Activated B cell treated with CpG ODN at 0.5 μM for 24 hours (primary cell): ENCODE measurements around the gene HBE1. TPM values are rescaled to one million over a fixed set of nuclear protein-coding genes. Genes with fewer than 3 reads are reported as not detected.
"Not testable (repeated sequence)": the region's sequence is repeated elsewhere in the genome, so short reads cannot be mapped to it uniquely, and the experiment has no call there.

Experiments used
- ATAC-seq: fragments of 200-7000 bp; cut with Tn5 transposase; one replicate; pipeline ENCODE4 v1.10.0; 2021; ENCODE audit warnings: low read depth, mild to moderate bottlenecking, moderate library complexity
- CTCF ChIA-PET: fragments of 350-600 bp; sonication (Branson Sonifier 250); formaldehyde crosslinking; loops from one replicate; lab custom pipeline; 2021; ENCODE audit warnings: antibody characterized with exemption; lab: Charles Lee
- POLR2A ChIA-PET: fragments of 350-600 bp; sonication (Branson Sonifier 250); formaldehyde crosslinking; loops from one replicate; lab custom pipeline; 2021; ENCODE audit warnings: antibody characterized with exemption; lab: Charles Lee
- DNase-seq: peaks from one replicate; pipeline ENCODE4 v3.0.0; 2022
- H3K27ac Mint-ChIP-seq: one replicate; pipeline ENCODE4 v1.8.0; 2020; ENCODE audit warnings: mixed read lengths
- H3K27me3 Mint-ChIP-seq: one replicate; pipeline ENCODE4 v1.8.0; 2021; ENCODE audit warnings: mixed read lengths
- H3K36me3 Mint-ChIP-seq: one replicate; pipeline ENCODE4 v1.8.0; 2021; ENCODE audit warnings: low read depth, mixed read lengths
- H3K4me1 Mint-ChIP-seq: one replicate; pipeline ENCODE4 v1.8.0; 2021; ENCODE audit warnings: mixed read lengths
- H3K4me3 Mint-ChIP-seq: one replicate; pipeline ENCODE4 v1.8.0; 2020; ENCODE audit warnings: mild to moderate bottlenecking, mixed read lengths
- H3K9me3 Mint-ChIP-seq: one replicate; pipeline ENCODE4 v1.8.0; 2020; ENCODE audit warnings: mixed read lengths
- CTCF ChIP-seq: fragments of 200-600 bp; IDR thresholded peaks from one replicate; pipeline ENCODE4 v1.8.0; 2022; ENCODE audit warnings: antibody characterized with exemption, mild to moderate bottlenecking
- intact Hi-C: fragments of 100-400 bp; cut with micrococcal nuclease; formaldehyde crosslinking; loops from one replicate; pipeline ENCODE4 v1.15.1; 2024
- total RNA-seq: library from RNA; stranded (reverse); gene quantifications from 2 replicates; pipeline ENCODE4 v1.2.3, GENCODE V29; 2022

Gene HBE1
- total RNA-seq, 1 donor from 2014 or later: not detected

- ATAC-seq: no peak
- Mint-ChIP-seq H3K36me3 (no peaks in the 10 kb centered on the region), H3K27me3 (no peaks in the 10 kb centered on the region), H3K9me3 (peaks cover 4% of the 10 kb centered on the region), H3K4me1 (no peaks in the 10 kb centered on the region), H3K27ac (no peak overlapping the region), H3K4me3 (no peak overlapping the region)
- POLR2A ChIA-PET: no interaction called here
- intact Hi-C loops: no loop called here
- CTCF ChIA-PET: no interaction called here
- no peak for DNase-seq
- no peak for TF ChIP-seq CTCF
These were observed 3.9 kb downstream of the HBE1 start for GRCh38 chr11:5265832-5266231.

GRCh38 chr11:5258543-5259262 is 11.0 kb downstream of the HBE1 start:
- DNase-seq (no peak), ATAC-seq (no peak)
- Mint-ChIP-seq H3K27me3 (peaks cover 8% of the 10 kb centered on the region), H3K4me3 (no peak overlapping the region), H3K36me3 (no peaks in the 10 kb centered on the region), H3K4me1 (no peaks in the 10 kb centered on the region), H3K27ac (no peak overlapping the region), H3K9me3 (peaks cover 14% of the 10 kb centered on the region)
- POLR2A ChIA-PET: no interaction called here
- intact Hi-C loops: no loop called here
- CTCF ChIA-PET: no interaction called here
- no peak for TF ChIP-seq CTCF

- no peak overlapping the region for H3K27ac Mint-ChIP-seq
- peaks cover 12% of the 10 kb centered on the region for H3K9me3 Mint-ChIP-seq
- ChIA-PET CTCF (no interaction called here), POLR2A (no interaction called here)
- TF ChIP-seq CTCF: no peak
- peaks cover 8% of the 10 kb centered on the region for H3K27me3 Mint-ChIP-seq
- no peaks in the 10 kb centered on the region for H3K36me3 Mint-ChIP-seq
- intact Hi-C loops: no loop called here
- ATAC-seq: no peak
- H3K4me3 Mint-ChIP-seq: no peak overlapping the region
- DNase-seq: no peak
- H3K4me1 Mint-ChIP-seq: no peaks in the 10 kb centered on the region
These were observed 12.4 kb downstream of the HBE1 start for GRCh38 chr11:5257296-5257695.

GRCh38 chr11:5254646-5255413 is 14.9 kb downstream of the HBE1 start, which contains the start of gene HBG2:
Gene HBG2, minus strand, starts transcription at chr11:5254781. Its CDS starts 53 bp downstream, at chr11:5254728.
- not testable (repeated sequence) for H3K27ac Mint-ChIP-seq, H3K4me3 Mint-ChIP-seq

GRCh38 chr11:5254023-5254422 is 15.7 kb downstream of the HBE1 start:
- H3K27ac Mint-ChIP-seq, ATAC-seq, H3K4me1 Mint-ChIP-seq, H3K9me3 Mint-ChIP-seq, CTCF ChIA-PET, H3K4me3 Mint-ChIP-seq, DNase-seq, intact Hi-C loops, H3K27me3 Mint-ChIP-seq, H3K36me3 Mint-ChIP-seq, POLR2A ChIA-PET: not testable (repeated sequence)

More at GRCh38 chr11:5254646-5255413, 14.9 kb downstream of the HBE1 start, which contains the start of gene HBG2:
- intact Hi-C loops, H3K9me3 Mint-ChIP-seq, CTCF ChIA-PET, H3K27me3 Mint-ChIP-seq, H3K4me1 Mint-ChIP-seq, H3K36me3 Mint-ChIP-seq, ATAC-seq, POLR2A ChIA-PET, DNase-seq: not testable (repeated sequence)

- intact Hi-C loops, CTCF ChIA-PET, DNase-seq, H3K27me3 Mint-ChIP-seq, H3K4me1 Mint-ChIP-seq, H3K27ac Mint-ChIP-seq, H3K4me3 Mint-ChIP-seq, POLR2A ChIA-PET, H3K36me3 Mint-ChIP-seq, H3K9me3 Mint-ChIP-seq, ATAC-seq: not testable (repeated sequence)
These were observed 16.3 kb downstream of the HBE1 start for GRCh38 chr11:5253440-5253839.
